ENCODE measurements around the gene CPNE1. TPM values are rescaled to one million over a fixed set of nuclear protein-coding genes. Genes with fewer than 3 reads are reported as not detected.

Gene CPNE1
- total RNA-seq, 1 donor from 2014 or later: 264 TPM

- no peaks in the 10 kb centered on the region for H3K9me3 Mint-ChIP-seq
- H3K27me3 Mint-ChIP-seq: no peaks in the 10 kb centered on the region
- DNase-seq: no peak
- no peak for ATAC-seq (ENCODE audit: low read depth)
- intact Hi-C loops (cut with micrococcal nuclease): no loop called here
- no peak overlapping the region for H3K27ac Mint-ChIP-seq
- H3K4me1 Mint-ChIP-seq: peaks cover 15% of the 10 kb centered on the region
- H3K4me3 Mint-ChIP-seq: no peak overlapping the region
- TF ChIP-seq, protein P1, sequence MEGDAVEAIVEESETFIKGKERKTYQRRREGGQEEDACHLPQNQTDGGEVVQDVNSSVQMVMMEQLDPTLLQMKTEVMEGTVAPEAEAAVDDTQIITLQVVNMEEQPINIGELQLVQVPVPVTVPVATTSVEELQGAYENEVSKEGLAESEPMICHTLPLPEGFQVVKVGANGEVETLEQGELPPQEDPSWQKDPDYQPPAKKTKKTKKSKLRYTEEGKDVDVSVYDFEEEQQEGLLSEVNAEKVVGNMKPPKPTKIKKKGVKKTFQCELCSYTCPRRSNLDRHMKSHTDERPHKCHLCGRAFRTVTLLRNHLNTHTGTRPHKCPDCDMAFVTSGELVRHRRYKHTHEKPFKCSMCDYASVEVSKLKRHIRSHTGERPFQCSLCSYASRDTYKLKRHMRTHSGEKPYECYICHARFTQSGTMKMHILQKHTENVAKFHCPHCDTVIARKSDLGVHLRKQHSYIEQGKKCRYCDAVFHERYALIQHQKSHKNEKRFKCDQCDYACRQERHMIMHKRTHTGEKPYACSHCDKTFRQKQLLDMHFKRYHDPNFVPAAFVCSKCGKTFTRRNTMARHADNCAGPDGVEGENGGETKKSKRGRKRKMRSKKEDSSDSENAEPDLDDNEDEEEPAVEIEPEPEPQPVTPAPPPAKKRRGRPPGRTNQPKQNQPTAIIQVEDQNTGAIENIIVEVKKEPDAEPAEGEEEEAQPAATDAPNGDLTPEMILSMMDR (IDR thresholded peaks at IDR 0.05): no peak
- CTCF ChIA-PET: interaction anchor here (1.4 kb wide), 1 partner anchor 226 kb away, joined by 3 read pairs; no protein-coding TSS in a partner anchor
- POLR2A ChIA-PET: interaction anchor here (0.5 to 2.0 kb wide), 4 partner anchors 17 to 86 kb away, joined by 3 to 9 read pairs (median 4); partner anchors contain the start of genes CPNE1 and RBM12
- H3K36me3 Mint-ChIP-seq (ENCODE audit: low read depth): peaks cover 75% of the 10 kb centered on the region
Measured at GRCh38 chr20:35704514-35705261, 40.0 kb upstream of the CPNE1 start.

- no peak overlapping the region for H3K4me3 Mint-ChIP-seq
- no peak for ATAC-seq (ENCODE audit: low read depth)
- POLR2A ChIA-PET: interaction anchor here (0.6 to 2.0 kb wide), 8 partner anchors 26 to 1970 kb away, joined by 3 to 11 read pairs (median 4); partner anchors contain the start of genes CPNE1, RBM12 and RBM39
- TF ChIP-seq, protein P1 (IDR thresholded peaks at IDR 0.05): no peak
- intact Hi-C loops (cut with micrococcal nuclease): no loop called here
- CTCF ChIA-PET: interaction anchor here (0.6 kb wide), 1 partner anchor 166 kb away, joined by 3 read pairs; no protein-coding TSS in a partner anchor
- H3K9me3 Mint-ChIP-seq: no peaks in the 10 kb centered on the region
- H3K36me3 Mint-ChIP-seq (ENCODE audit: low read depth): peaks cover 75% of the 10 kb centered on the region
- no peaks in the 10 kb centered on the region for H3K27me3 Mint-ChIP-seq
- H3K27ac Mint-ChIP-seq: no peak overlapping the region
- peaks cover 18% of the 10 kb centered on the region for H3K4me1 Mint-ChIP-seq
- DNase-seq: no peak
Measured at GRCh38 chr20:35702824-35703695, 38.4 kb upstream of the CPNE1 start.

GRCh38 chr20:35702051-35702823, 37.5 kb upstream of the CPNE1 start:
- TF ChIP-seq, protein P1 (IDR thresholded peaks at IDR 0.05): no peak
- Mint-ChIP-seq H3K27ac (peak overlapping the region; percentile 37), H3K27me3 (no peaks in the 10 kb centered on the region), H3K36me3 (ENCODE audit: low read depth) (peaks cover 76% of the 10 kb centered on the region), H3K4me3 (no peak overlapping the region), H3K9me3 (no peaks in the 10 kb centered on the region), H3K4me1 (peaks cover 26% of the 10 kb centered on the region)
- CTCF ChIA-PET: interaction anchor here (0.9 kb wide), 1 partner anchor 29 kb away, joined by 3 read pairs; no protein-coding TSS in a partner anchor
- POLR2A ChIA-PET: interaction anchor here (0.7 to 2.0 kb wide), 9 partner anchors 17 to 73 kb away, joined by 3 to 9 read pairs (median 4); partner anchors contain the start of genes CPNE1, RBM12 and RBM39
- no peak for ATAC-seq (ENCODE audit: low read depth)
- no peak for DNase-seq
- intact Hi-C loops (cut with micrococcal nuclease): no loop called here

DNA sequence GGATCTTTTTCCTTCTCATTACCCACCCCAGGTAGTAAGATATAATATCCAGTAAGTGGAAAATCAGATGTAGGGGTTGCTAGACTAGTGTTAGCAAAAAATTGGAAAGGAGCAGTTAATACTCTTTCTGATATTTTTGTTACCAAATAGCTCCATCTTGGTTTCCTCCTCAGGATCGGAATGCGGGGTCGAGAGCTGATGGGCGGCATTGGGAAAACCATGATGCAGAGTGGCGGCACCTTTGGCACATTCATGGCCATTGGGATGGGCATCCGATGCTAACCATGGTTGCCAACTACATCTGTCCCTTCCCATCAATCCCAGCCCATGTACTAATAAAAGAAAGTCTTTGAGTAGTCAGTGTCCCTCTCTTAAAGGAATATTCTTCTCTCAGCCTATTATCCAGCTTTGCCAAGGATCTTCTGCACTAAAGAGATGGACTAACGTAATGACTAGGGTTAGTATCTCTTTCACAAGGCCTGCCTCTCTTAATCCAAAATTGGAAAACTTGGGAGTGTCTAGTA, 36.0 kb upstream of the CPNE1 start:
- peaks cover 27% of the 10 kb centered on the region for H3K4me1 Mint-ChIP-seq

More for the DNA sequence above, 36.0 kb upstream of the CPNE1 start:
- Mint-ChIP-seq H3K27me3 (no peaks in the 10 kb centered on the region), H3K36me3 (ENCODE audit: low read depth) (peaks cover 73% of the 10 kb centered on the region), H3K27ac (peak overlapping the region; percentile 11), H3K4me3 (peak overlapping the region; percentile 97), H3K9me3 (no peaks in the 10 kb centered on the region)
- ATAC-seq (ENCODE audit: low read depth) (no peak), DNase-seq (no peak)
- intact Hi-C loops (cut with micrococcal nuclease): no loop called here
- TF ChIP-seq, protein P1 (IDR thresholded peaks at IDR 0.05): no peak
- ChIA-PET CTCF (interaction anchor here (0.6 to 2.5 kb wide), 2 partner anchors 138 to 237 kb away, joined by 3 to 6 read pairs; no protein-coding TSS in a partner anchor), POLR2A (interaction anchor here (1.0 to 2.3 kb wide), 6 partner anchors 9 to 222 kb away, joined by 3 to 12 read pairs (median 5); partner anchors contain the start of genes PHF20 and RBM39)
